ENCODE measurements around the gene GALNT9. TPM values are rescaled to one million over a fixed set of nuclear protein-coding genes. Genes with fewer than 3 reads are reported as not detected.
"Not testable (repeated sequence)": the region's sequence is repeated elsewhere in the genome, so short reads cannot be mapped to it uniquely, and the experiment has no call there.

Gene GALNT9
- polyA plus RNA-seq, 1 donor = 7.3 TPM

GRCh38 chr12:132359551-132359950 is 30.2 kb upstream of the GALNT9 start:
- DNase-seq = no peak

GRCh38 chr12:132358241-132359225 is 29.1 kb upstream of the GALNT9 start:
- DNase-seq = not testable (repeated sequence)

GRCh38 chr12:132357623-132358186 is 28.3 kb upstream of the GALNT9 start:
- no peak for DNase-seq

GRCh38 chr12:132356691-132357622 is 27.6 kb upstream of the GALNT9 start:
- peak; percentile 69 for DNase-seq

- no peak for DNase-seq
Observed at GRCh38 chr12:132355742-132356681, 26.6 kb upstream of the GALNT9 start.

- DNase-seq = no peak
Observed at GRCh38 chr12:132354982-132355680, 25.7 kb upstream of the GALNT9 start.

- no peak for DNase-seq
Observed at GRCh38 chr12:132354211-132354981, 25.0 kb upstream of the GALNT9 start.

- DNase-seq = no peak
Observed at GRCh38 chr12:132353811-132354210, 24.4 kb upstream of the GALNT9 start.

- DNase-seq = no peak
Observed at GRCh38 chr12:132352896-132353800, 23.8 kb upstream of the GALNT9 start.

GRCh38 chr12:132351751-132352495 is 22.5 kb upstream of the GALNT9 start:
- no peak for DNase-seq

- no peak for DNase-seq
Observed at GRCh38 chr12:132349501-132350131, 20.2 kb upstream of the GALNT9 start.

- no peak for DNase-seq
Observed at GRCh38 chr12:132348176-132348575, 18.8 kb upstream of the GALNT9 start.

GRCh38 chr12:132347176-132347855 is 17.9 kb upstream of the GALNT9 start:
- DNase-seq = no peak

- DNase-seq = no peak
Observed at GRCh38 chr12:132346471-132347175, 17.2 kb upstream of the GALNT9 start.

- no peak for DNase-seq
Observed at GRCh38 chr12:132345561-132346200, 16.3 kb upstream of the GALNT9 start.
